Left ventricle myocardium superior (tissue), 1 donor: ENCODE data around the gene SH3PXD2B. TPM values are rescaled to one million over a fixed set of nuclear protein-coding genes. Genes with fewer than 3 reads are reported as not detected.
"Not testable (repeated sequence)": the region's sequence is repeated elsewhere in the genome, so short reads cannot be mapped to it uniquely, and the experiment has no call there.

Experiments
- ATAC-seq: fragments of 200-7000 bp; cut with Tn5 transposase; one replicate; pipeline ENCODE4 v1.9.1; 2020; ENCODE audit warnings: mild to moderate bottlenecking, moderate library complexity
- DNase-seq: peaks from one replicate; pipeline ENCODE4 v3.0.0-alpha.2; 2020
- intact Hi-C: fragments of 100-400 bp; cut with micrococcal nuclease; formaldehyde crosslinking; loops from one replicate; pipeline ENCODE4 v1.11.0; 2022
- total RNA-seq: library from RNA; stranded (reverse); fragmentation: NEBNext Ultra II Directional; extraction: Animal tissue kit (Norgen Biotek cat#: 25700); gene quantifications from one replicate; pipeline ENCODE4 v1.2.1, GENCODE V29; 2021
- donor health status: DM: no; HTN: yes; CAD: no; lungs with severe emphysema.

Gene SH3PXD2B
- total RNA-seq, 1 donor from 2014 or later, result 5.0 TPM

DNA sequence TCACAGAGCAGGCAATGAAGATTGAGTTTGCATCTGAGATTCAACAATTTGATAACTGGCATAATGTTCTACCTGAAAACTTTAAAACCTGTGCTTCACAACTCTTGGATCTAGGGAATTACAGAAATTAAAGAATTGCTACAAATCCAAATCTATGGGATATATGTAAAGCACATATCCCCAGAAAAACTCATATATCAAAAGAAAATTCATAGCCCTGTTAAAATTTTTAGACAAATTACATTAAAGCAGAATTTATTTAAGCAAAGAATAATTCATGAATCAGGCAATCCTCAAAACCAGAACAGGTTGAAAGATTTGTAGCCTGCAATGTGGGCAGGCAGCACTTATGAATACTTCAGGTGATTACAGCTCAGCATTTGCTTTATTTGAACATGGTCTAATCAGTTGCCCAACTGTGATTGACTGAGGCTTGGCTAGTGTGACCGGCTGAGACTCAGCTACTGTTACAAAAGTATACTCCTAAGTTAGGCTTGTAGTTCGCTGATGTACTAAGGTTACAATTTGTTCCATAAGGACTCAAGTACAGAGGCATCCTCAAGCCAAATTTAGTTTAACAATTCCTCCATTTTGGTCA is 160.5 kb downstream of the SH3PXD2B start:
- DNase-seq (no peak), ATAC-seq (no peak)
- intact Hi-C loops, result no loop called here

DNA sequence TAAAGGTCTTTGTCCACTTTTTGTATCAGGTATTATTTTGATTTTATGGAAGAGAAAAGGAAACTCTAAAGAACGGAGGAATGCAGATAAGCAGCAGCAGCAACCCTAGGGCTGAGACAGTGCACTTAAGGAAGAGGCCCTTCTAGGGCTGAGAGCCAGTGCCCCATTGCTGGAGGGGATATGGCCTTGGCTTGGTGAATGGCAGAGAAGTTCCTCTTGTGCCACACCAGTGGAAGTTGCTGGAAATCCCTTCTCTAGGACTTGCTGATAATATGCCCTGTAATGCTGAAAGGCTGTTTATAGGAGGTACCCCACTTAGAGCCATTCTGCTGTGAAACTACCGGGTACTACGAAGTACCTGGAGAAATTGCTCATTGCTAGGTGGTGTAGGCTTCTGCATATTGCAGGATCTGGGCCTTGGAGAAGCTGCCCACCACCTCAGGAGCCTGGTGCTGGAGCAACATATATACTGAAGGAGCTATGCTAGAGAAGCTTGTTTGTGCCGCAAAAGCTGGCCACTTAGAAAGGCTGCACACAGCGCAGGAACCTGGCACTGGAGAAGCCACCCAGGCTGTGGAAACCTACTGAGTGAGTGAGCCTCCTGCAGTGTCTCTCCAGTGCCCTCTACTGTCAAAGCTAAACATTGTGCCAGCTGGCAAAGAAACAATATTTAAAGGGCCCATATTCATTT is 161.1 kb downstream of the SH3PXD2B start:
- peak; percentile 68 for DNase-seq

GRCh38 chr5:172291837-172292236 is 162.5 kb downstream of the SH3PXD2B start:
- ATAC-seq, DNase-seq, intact Hi-C loops: not testable (repeated sequence)

More for the DNA sequence above, 161.1 kb downstream of the SH3PXD2B start:
- ATAC-seq, result peak; percentile 98
- intact Hi-C loops, result no loop called here

DNA sequence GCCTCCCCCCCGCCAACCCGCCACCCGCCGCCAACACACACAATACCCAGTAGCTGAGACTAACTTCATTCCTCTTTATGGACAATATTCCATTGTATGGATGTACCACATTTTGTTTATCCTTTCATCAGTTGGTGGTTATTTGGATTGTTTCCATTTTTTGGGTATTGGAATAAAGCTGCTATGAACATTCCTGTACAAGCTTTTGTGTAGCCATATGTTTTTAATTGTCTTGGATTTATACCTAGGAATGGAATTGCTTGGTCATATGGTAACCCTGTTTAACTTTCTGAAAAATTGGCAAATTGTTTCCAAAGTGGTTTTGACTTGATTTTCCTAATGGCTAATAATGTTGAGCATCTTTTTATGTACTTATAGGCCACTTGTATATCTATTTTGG is 165.9 kb downstream of the SH3PXD2B start:
- no peak for ATAC-seq
- intact Hi-C loops, result no loop called here
- DNase-seq, result no peak

- intact Hi-C loops, DNase-seq, ATAC-seq: not testable (repeated sequence)
Measured at GRCh38 chr5:172287140-172287539, 167.2 kb downstream of the SH3PXD2B start.

DNA sequence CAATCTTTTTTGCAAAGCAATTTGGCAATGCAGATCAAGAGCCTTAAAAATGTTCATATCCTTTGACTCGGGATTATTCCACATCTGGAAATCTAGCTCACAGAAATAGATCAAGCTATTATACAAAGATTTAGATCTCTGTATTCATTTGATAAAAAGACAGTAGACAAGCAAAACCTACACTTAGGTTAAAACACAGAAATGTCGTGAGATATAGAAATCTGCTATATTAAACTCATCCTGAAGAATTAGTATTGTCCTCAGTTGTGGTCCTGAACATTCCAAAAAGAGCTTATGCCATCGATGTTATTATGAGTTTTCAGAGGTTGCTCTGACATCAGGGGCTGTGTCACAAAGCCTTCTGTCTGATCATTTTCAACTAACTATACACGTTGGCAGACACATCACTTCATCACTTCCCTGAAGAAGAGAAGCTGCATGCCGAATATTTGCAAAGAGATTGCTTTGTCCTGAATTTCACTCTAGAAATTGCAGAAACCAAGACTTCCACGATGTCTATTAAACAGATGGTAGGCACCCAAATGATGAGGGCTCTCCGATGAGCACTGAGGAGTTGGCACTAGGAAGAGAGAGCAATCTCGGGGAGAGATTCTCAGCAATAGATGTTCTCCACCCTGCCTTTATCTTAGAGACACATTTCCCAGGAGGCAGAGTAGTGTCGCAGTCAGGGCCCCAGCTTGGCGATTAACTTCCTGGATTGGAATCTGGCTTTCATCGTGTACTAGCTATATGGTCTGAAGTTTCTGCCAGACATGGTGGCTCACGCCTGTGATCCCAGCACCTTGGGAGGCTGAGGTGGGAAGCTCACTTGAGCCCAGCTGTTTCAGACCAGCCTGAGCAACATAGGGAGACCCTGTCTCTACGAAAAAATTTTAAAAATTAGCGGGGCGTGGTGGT is 168.8 kb downstream of the SH3PXD2B start:
- no peak for ATAC-seq
- DNase-seq, result no peak
- intact Hi-C loops, result no loop called here

GRCh38 chr5:172284611-172284980 is 169.7 kb downstream of the SH3PXD2B start:
- peak; percentile 8 for ATAC-seq
- intact Hi-C loops, result no loop called here

GRCh38 chr5:172283862-172284610 is 170.3 kb downstream of the SH3PXD2B start:
- ATAC-seq (peak; percentile 93), DNase-seq (peak; percentile 93)
- intact Hi-C loops, result no loop called here

More at GRCh38 chr5:172284611-172284980, 169.7 kb downstream of the SH3PXD2B start:
- DNase-seq, result no peak

GRCh38 chr5:172283020-172283861 is 171.1 kb downstream of the SH3PXD2B start, which contains the start of gene UBTD2:
TSS of gene UBTD2 (minus strand) at chr5:172283764. CDS start at chr5:172283665, 99 bp downstream.
- ATAC-seq (peak; percentile 88), DNase-seq (peak; percentile 92)
- intact Hi-C loops, result no loop called here

DNA sequence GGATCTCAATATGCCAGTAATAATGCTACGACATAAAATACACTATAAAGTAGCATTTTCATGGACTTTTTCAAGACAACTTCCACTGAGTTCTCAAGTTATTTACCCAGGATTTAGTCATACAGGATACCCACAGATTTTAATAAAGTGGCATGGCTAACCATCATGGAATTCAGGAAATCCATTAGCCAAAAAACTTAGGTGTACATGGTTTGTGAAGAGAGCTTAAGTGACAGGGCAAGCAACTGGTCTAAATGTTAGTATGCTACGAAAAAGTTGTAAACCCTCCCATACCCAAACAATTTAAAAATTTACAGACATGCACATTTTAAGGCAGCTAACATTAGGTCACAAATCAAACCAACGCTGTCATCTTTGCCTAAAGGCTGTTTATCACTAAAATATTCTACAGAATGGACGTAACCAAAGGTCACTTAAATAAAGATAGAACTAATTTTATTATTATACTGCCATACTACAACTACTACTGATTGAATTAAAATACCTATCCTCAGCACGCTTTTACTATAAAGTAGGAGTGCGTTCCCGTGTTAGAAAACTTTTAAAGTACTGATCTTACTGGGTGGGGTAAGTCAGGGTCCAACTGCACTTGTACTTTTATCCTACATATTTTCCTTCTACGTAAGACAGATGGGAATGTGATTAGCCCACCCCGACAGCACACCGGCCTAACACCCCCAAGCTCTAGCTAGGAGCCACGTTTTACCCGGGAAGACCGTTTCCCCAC is 171.9 kb downstream of the SH3PXD2B start:
- DNase-seq (no peak), ATAC-seq (no peak)
- intact Hi-C loops, result no loop called here

DNA sequence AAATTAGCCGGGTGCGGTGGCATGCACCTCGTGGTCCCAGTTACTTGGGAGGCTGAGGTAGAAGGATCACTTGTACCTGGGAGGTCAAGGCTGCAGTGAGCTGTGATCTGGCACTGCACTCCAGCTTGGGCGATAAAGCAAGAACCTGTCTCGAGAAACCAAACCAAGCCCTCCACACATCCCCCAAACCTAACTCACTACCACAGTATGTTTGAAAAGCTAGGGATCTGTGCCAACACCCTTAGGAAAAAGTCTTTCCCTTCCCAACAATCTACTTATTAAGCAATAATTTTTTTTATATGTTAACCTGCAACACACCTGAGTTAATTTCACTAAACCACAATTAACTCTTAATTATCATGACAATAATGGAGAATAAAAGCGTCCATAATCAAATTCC is 173.0 kb downstream of the SH3PXD2B start:
- no peak for ATAC-seq
- intact Hi-C loops, result no loop called here
- DNase-seq, result no peak

GRCh38 chr5:172280929-172281328 is 173.4 kb downstream of the SH3PXD2B start:
- intact Hi-C loops, result no loop called here
- DNase-seq (no peak), ATAC-seq (no peak)

- intact Hi-C loops, result no loop called here
- ATAC-seq, result no peak
- no peak for DNase-seq
Measured at GRCh38 chr5:172280317-172280716, 174.0 kb downstream of the SH3PXD2B start.

- intact Hi-C loops, result no loop called here
- DNase-seq, result no peak
- ATAC-seq, result no peak
Measured at GRCh38 chr5:172278356-172278755, 176.0 kb downstream of the SH3PXD2B start.

- intact Hi-C loops, result no loop called here
Measured at GRCh38 chr5:172276214-172276613, 178.1 kb downstream of the SH3PXD2B start.

More at GRCh38 chr5:172276214-172276613, 178.1 kb downstream of the SH3PXD2B start:
- ATAC-seq, result no peak
- no peak for DNase-seq
